Measurements from ENCODE around the gene PRMT1. TPM values are rescaled to one million over a fixed set of nuclear protein-coding genes. Genes with fewer than 3 reads are reported as not detected.

Gene PRMT1
- total RNA-seq, 6 experiments from 2014 or later: 25.3 to 63.2 (median 39.9) TPM

DNA sequence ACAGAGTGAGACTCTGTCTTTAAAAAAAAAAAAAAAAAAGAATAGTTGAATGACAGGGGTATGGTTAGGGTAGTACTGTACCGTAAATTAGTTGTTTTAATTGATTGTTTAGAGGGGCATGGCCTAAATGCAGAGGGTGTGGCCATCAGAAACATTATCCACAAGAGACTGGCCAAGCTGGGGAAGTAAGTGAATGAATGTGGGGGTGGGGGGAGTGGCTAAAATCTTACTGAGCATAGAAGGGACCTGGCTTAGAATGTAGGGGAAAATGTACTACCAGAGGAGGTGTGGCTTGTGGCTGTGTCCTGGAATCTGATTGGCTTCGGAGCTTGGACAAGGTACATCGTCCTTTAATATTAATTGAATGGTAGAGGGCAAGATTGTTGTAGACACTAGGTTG lies 7.6 kb upstream of the PRMT1 start:
- no peak for TF ChIP-seq POLR2A (IDR thresholded peaks at IDR 0.05)
- TF ChIP-seq, protein P1, sequence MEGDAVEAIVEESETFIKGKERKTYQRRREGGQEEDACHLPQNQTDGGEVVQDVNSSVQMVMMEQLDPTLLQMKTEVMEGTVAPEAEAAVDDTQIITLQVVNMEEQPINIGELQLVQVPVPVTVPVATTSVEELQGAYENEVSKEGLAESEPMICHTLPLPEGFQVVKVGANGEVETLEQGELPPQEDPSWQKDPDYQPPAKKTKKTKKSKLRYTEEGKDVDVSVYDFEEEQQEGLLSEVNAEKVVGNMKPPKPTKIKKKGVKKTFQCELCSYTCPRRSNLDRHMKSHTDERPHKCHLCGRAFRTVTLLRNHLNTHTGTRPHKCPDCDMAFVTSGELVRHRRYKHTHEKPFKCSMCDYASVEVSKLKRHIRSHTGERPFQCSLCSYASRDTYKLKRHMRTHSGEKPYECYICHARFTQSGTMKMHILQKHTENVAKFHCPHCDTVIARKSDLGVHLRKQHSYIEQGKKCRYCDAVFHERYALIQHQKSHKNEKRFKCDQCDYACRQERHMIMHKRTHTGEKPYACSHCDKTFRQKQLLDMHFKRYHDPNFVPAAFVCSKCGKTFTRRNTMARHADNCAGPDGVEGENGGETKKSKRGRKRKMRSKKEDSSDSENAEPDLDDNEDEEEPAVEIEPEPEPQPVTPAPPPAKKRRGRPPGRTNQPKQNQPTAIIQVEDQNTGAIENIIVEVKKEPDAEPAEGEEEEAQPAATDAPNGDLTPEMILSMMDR (IDR thresholded peaks at IDR 0.05): no peak
- Histone ChIP-seq H3K4me3 (no peak overlapping the region), H3K9me3 (no peaks in the 10 kb centered on the region), H3K27ac (no peak overlapping the region), H3K4me1 (peaks cover 0 to 15% (median 0%) of the 10 kb centered on the region in 4 donors), H3K27me3 (no peaks in the 10 kb centered on the region), H3K36me3 (no peaks in the 10 kb centered on the region)
- DNase-seq: no peak
- 88% methylated on average over 3 of the region's 3 CpGs for WGBS (ENCODE audit: insufficient coverage, low coverage, low lambda C conversion rate, missing lambda C conversion rate)
- intact Hi-C loops (cut with DNase I): loop anchor here in 1 of 2 donors (10.0 kb wide), 1 partner anchor 75 kb away; the partner anchor contains the start of gene PRR12
- no peak for ATAC-seq

DNA sequence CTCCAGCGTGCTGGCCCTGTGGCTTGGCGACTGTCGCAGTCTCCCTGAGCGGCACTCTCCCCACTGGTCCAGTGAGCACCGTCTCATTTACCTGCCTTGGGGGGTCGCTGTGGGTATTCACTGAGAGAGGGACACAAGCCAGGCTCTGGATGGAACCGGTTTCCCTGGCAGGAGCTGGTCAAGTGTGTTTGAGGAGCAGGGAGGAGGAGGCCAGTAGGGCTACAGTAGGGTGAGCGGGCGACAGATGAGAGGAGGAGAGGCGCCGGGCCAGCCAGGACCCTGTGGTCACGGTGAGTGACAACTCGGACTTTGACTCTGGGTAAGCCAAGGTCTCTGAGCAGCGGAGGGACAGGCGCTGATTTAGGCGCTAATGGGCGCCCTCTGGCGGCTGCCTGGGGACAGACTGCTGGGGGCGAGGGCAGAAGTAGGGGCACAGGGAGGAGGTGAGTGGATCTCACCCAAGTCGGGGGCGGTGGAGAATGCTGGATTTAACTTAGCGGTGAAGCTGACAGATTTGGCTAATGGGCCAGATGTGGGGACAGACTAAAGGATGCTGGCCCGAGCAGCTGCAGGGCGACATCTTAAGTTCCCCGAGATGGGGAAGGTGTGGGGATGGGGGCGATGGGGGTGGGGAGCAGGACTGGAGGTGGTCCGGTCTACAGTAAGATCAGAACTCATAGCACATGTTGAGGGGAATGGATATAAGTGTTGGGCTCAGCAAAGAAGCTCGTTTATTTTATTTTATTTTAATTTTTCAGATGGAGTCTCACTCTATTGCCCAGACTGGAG lies 4.7 kb upstream of the PRMT1 start:
- Histone ChIP-seq H3K9me3 (no peaks in the 10 kb centered on the region), H3K36me3 (no peaks in the 10 kb centered on the region), H3K4me1 (peaks cover 0 to 12% (median 0%) of the 10 kb centered on the region in 4 donors), H3K27me3 (no peaks in the 10 kb centered on the region), H3K4me3 (peak overlapping the region; percentile 1 to 47 (median 12)), H3K27ac (peak overlapping the region; percentile 23 to 73 (median 71))
- TF ChIP-seq, protein P1 (IDR thresholded peaks at IDR 0.05): peak; percentile 88 to 96 (median 94)
- TF ChIP-seq POLR2A (IDR thresholded peaks at IDR 0.05): no peak
- ATAC-seq: peak; percentile 46 to 55 (median 50)
- DNase-seq: peak; percentile 84 to 88 (median 86)
- intact Hi-C loops (cut with DNase I): no loop called here
- 22% methylated on average over 22 of the region's 28 CpGs for WGBS (ENCODE audit: insufficient coverage, low coverage, low lambda C conversion rate, missing lambda C conversion rate)

DNA sequence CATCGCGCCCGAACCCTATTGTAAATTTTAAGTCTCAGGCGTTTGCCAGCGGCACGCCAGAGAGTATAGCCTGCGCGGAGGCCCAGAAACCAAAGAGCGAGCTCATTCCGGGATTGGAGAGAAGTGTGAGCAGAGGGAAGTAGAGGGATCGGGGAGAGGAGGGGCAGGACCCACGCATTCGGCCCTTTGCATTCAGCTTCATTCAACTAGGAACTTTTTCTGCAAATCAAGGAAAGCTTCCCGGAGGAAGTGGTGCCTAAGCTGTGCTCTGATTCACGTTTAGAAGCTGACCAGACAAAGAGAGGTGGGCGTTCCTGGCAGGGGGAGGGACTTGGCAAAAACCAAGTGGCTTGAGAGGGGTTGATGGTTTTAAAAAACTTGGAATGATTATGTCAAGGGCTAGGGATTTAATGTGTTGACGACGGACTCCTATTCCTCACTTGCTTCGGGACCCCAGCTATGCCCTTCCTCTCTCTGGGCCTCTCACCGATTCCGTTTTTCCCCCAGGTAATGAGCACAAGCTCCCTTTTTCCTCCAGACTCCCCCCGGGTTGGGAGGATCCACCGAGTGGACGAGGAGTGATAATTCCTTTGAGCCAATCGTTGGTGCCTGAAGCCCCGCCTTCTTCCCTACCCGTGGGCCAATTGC lies 811 bp upstream of the PRMT1 start:
- H3K4me1 ChIP-seq: peaks cover 0 to 21% (median 4%) of the 10 kb centered on the region in 4 donors
- H3K9me3 ChIP-seq: no peaks in the 10 kb centered on the region
- peaks cover 0 to 4% (median 0%) of the 10 kb centered on the region in 4 donors for H3K36me3 ChIP-seq
- TF ChIP-seq POLR2A (IDR thresholded peaks at IDR 0.05): peak; percentile 79
- TF ChIP-seq, protein P1 (IDR thresholded peaks at IDR 0.05): no peak
- H3K27ac ChIP-seq: peak overlapping the region; percentile 87 to 93 (median 89)
- peak overlapping the region; percentile 22 to 43 (median 27) for H3K4me3 ChIP-seq
- WGBS (ENCODE audit: insufficient coverage, low coverage, low lambda C conversion rate, missing lambda C conversion rate): 2% methylated on average over 24 of the region's 27 CpGs
- peak; percentile 77 to 88 (median 83) for DNase-seq
- intact Hi-C loops (cut with DNase I): no loop called here
- ATAC-seq: peak; percentile 49 to 56 (median 56)
- no peaks in the 10 kb centered on the region for H3K27me3 ChIP-seq

DNA sequence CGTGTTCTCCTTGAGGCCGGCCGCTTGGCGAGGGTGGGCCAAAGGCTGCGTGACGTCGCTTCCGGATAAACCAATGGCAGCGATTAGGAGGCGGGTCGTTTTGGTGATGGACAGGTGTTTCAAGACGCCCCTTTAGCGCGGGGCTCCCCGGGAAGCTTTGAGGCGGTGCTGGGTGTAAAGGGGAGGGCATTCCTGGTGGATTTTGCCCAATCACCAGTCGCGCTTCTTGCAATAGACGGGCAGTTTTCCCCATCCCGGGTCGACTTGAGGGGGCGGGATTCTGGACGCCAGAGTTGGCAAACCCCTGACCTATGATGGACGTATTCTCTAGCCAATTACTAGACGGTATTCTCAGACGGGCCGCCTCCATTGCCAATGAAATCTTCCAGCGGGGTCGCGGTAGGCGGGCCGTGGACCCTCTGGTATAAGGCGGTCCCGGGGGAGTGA lies 264 bp upstream of the PRMT1 start:
- H3K36me3 ChIP-seq: peaks cover 0 to 7% (median 1%) of the 10 kb centered on the region in 4 donors

More for the DNA sequence above, 264 bp upstream of the PRMT1 start:
- H3K4me1 ChIP-seq: peaks cover 0 to 18% (median 4%) of the 10 kb centered on the region in 4 donors
- peak overlapping the region; percentile 85 to 99 (median 93) for H3K4me3 ChIP-seq
- H3K27ac ChIP-seq: peak overlapping the region; percentile 87 to 93 (median 89)
- peak; percentile 80 to 90 (median 84) for ATAC-seq
- no peaks in the 10 kb centered on the region for H3K9me3 ChIP-seq
- intact Hi-C loops (cut with DNase I): no loop called here
- TF ChIP-seq, protein P1 (IDR thresholded peaks at IDR 0.05): no peak
- TF ChIP-seq POLR2A (IDR thresholded peaks at IDR 0.05): no peak
- WGBS (ENCODE audit: insufficient coverage, low coverage, low lambda C conversion rate, missing lambda C conversion rate): 0% methylated on average over 14 of the region's 34 CpGs
- DNase-seq: peak; percentile 99 to 100 (median 100)
- H3K27me3 ChIP-seq: no peaks in the 10 kb centered on the region

All from right lobe of liver (tissue), 6 donors.